C1 segment of cervical spinal cord (tissue), 14 donors: ENCODE measurements around the gene TRIM51G.
"Not testable (repeated sequence)": the region's sequence is repeated elsewhere in the genome, so short reads cannot be mapped to it uniquely, and the experiment has no call there.

Experiments
- DNase-seq, 14 donors: peaks; one replicate each; lab custom pipeline; 2025; lab: John Stamatoyannopoulos, UW

TRIM51G gene

DNA sequence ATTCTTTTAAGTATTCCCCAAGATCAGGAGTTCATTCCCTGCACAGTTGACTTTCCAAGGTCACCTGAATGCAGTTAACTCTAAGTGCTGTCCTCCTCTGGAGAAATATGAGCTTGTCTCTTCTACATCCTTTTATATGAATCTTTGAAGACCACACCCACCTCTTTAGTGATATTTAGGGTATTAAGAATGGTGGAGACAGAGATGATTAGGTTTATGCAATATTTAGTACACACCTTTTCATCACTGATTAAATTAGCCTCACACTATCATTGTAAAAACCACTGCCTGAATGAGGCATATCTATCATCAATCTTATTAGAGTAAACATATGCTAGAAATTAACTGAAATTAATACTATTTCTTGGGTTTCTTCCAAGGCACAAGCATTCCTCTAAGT is at the start of gene TRIM51G:
TSS of gene TRIM51G (minus strand) at position 101 of the 400 bp plus-strand sequence. CDS start 2,190 bp downstream, outside the sequence.
- DNase-seq = not testable (repeated sequence)

DNA sequence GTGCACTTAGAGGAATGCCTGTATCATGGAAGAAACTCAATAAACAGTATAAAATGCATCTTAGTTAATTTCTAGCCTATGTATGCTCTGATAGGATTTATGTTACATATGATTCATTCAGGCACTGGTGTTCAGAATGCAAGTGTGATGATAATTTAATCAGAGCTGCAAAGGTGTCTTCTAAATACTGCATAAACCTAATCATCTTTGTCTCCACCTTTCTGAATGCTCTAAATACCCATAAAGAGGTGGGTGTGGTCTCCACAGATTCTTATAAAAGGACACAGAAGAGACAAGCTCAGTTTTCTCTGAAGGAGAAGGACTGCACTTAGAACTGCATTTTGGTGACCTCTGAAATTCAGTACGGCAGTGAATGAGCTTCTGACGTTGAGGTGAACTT is 44.8 kb upstream of the TRIM51G start, which contains the start of gene TRIM49B:
TSS of gene TRIM49B (plus strand) at position 301 of the 400 bp plus-strand sequence. CDS start 2,777 bp downstream, outside the sequence.
- not testable (repeated sequence) for DNase-seq

DNA sequence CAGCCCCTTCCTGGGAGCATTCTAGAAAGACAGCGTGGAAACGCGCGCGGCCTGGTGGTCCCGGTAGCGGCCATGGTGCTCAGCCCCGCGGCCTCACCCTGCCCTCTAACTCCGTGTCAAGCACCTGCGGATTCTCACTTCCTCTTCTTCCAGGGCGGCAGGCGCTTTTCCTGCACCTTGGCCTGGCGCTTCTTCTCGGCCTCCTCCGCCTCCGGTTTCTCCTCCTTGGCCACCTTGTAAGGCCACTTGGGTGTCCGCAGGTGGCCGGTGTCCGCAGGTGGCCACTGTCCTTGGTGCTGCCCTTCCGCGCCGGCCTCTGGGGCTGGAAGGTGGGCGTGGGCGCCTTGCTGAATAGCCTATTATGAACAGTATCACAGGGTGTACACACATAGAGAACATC is 15.1 kb downstream of the TRIM51G start:
- DNase-seq = not testable (repeated sequence)

- DNase-seq = not testable (repeated sequence)
Observed at GRCh38 chr11:48955315-48956049, 28.2 kb downstream of the TRIM51G start.

DNA sequence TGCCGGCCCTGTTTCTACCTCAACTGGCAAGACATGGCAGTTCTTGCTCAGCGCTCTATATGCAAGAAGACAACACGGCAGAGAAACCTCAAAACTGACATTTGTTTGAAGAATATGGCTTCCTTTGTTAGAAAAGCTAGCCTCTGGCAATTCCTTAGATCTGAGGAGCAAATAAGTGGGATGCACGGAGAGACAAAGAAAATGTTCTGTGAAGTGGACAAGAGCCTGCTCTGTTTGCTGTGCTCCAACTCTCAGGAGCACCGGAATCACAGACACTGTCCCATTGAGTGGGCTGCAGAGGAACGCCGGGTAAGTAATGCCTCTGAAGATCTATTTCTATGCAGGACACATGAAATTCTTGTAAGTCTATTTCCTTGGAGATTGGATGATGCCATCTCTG is 37.9 kb downstream of the TRIM51G start:
- not testable (repeated sequence) for DNase-seq
